Stromal cell of bone marrow (primary cell): ENCODE results near the gene FAM234A.

Experiments used
- DNase-seq: peaks from one replicate; pipeline ENCODE4 v3.0.0-alpha.2; 2012; ENCODE audit warnings: low read depth

FAM234A gene

GRCh38 chr16:280991-281659 is 46.5 kb downstream of the FAM234A start:
- no peak for DNase-seq

GRCh38 chr16:281660-282255 is 47.1 kb downstream of the FAM234A start:
- DNase-seq: no peak

- no peak for DNase-seq
Observed at GRCh38 chr16:282491-282890, 47.9 kb downstream of the FAM234A start.

GRCh38 chr16:283033-283805 is 48.6 kb downstream of the FAM234A start, which contains the start of gene PDIA2:
Gene PDIA2 (plus strand): TSS chr16:283164. CDS start chr16:283170, 6 bp downstream.
- DNase-seq: no peak

GRCh38 chr16:284204-285120 is 49.8 kb downstream of the FAM234A start:
- no peak for DNase-seq

GRCh38 chr16:285146-286055 is 50.8 kb downstream of the FAM234A start:
- DNase-seq: no peak

- DNase-seq: no peak
Observed at GRCh38 chr16:286491-287297, 52.1 kb downstream of the FAM234A start.

- DNase-seq: no peak
Observed at GRCh38 chr16:287298-287811, 52.7 kb downstream of the FAM234A start.

- no peak for DNase-seq
Observed at GRCh38 chr16:287981-288920, 53.6 kb downstream of the FAM234A start.

GRCh38 chr16:289395-289997 is 54.9 kb downstream of the FAM234A start:
- no peak for DNase-seq

GRCh38 chr16:290015-290680 is 55.5 kb downstream of the FAM234A start:
- DNase-seq: no peak

- DNase-seq: no peak
Observed at GRCh38 chr16:290681-291405, 56.2 kb downstream of the FAM234A start.

- no peak for DNase-seq
Observed at GRCh38 chr16:291539-291938, 56.9 kb downstream of the FAM234A start.

GRCh38 chr16:293043-293775 is 58.6 kb downstream of the FAM234A start:
- no peak for DNase-seq

- no peak for DNase-seq
Observed at GRCh38 chr16:296276-296675, 61.7 kb downstream of the FAM234A start.

- no peak for DNase-seq
Observed at GRCh38 chr16:296806-297510, 62.3 kb downstream of the FAM234A start.
